GM19395 (cell line): ENCODE results near the gene SMIM13.

Experiments
- ATAC-seq: cut with Tn5 transposase; IDR thresholded peaks from one replicate; pipeline ENCODE4 v1.9.1; 2021; ENCODE audit warnings: mild to moderate bottlenecking, moderate library complexity; ENCODE audit not compliant: unreplicated experiment

The SMIM13 gene

GRCh38 chr6:11149551-11149950 is 55.9 kb downstream of the SMIM13 start:
- ATAC-seq = no peak

- ATAC-seq = no peak
These were observed 57.9 kb downstream of the SMIM13 start for GRCh38 chr6:11151488-11151887.

- ATAC-seq = no peak
These were observed 58.9 kb downstream of the SMIM13 start for GRCh38 chr6:11152581-11152980.

GRCh38 chr6:11153447-11153846 is 59.8 kb downstream of the SMIM13 start:
- no peak for ATAC-seq

- ATAC-seq = no peak
These were observed 62.0 kb downstream of the SMIM13 start for GRCh38 chr6:11155589-11155988.

GRCh38 chr6:11160199-11160598 is 66.6 kb downstream of the SMIM13 start:
- no peak for ATAC-seq

GRCh38 chr6:11161031-11161956 is 67.7 kb downstream of the SMIM13 start:
- ATAC-seq = no peak

GRCh38 chr6:11162262-11162661 is 68.6 kb downstream of the SMIM13 start:
- no peak for ATAC-seq

- ATAC-seq = no peak
These were observed 70.3 kb downstream of the SMIM13 start for GRCh38 chr6:11163932-11164331.

- ATAC-seq = no peak
These were observed 71.3 kb downstream of the SMIM13 start for GRCh38 chr6:11164717-11165646.

- ATAC-seq = no peak
These were observed 73.3 kb downstream of the SMIM13 start for GRCh38 chr6:11166948-11167347.

GRCh38 chr6:11168091-11168635 is 74.5 kb downstream of the SMIM13 start:
- ATAC-seq = no peak

GRCh38 chr6:11171952-11172351 is 78.3 kb downstream of the SMIM13 start:
- ATAC-seq = no peak

- peak; percentile 70 for ATAC-seq
These were observed 79.1 kb downstream of the SMIM13 start for GRCh38 chr6:11172501-11173327.

- no peak for ATAC-seq
These were observed 80.6 kb downstream of the SMIM13 start for GRCh38 chr6:11174242-11174611.

GRCh38 chr6:11177271-11177670 is 83.6 kb downstream of the SMIM13 start:
- ATAC-seq = no peak

GRCh38 chr6:11179088-11179418 is 85.4 kb downstream of the SMIM13 start:
- ATAC-seq = no peak

- ATAC-seq = no peak
These were observed 86.0 kb downstream of the SMIM13 start for GRCh38 chr6:11179419-11180202.

GRCh38 chr6:11181478-11182136 is 88.0 kb downstream of the SMIM13 start:
- ATAC-seq = no peak
